GM19043 (cell line): ENCODE measurements around the gene MIAT.

Source experiments
- ATAC-seq: cut with Tn5 transposase; IDR thresholded peaks from one replicate; pipeline ENCODE4 v1.9.1; 2021; ENCODE audit warnings: low read depth; ENCODE audit not compliant: unreplicated experiment

Gene MIAT

GRCh38 chr22:26718905-26719304 is 61.5 kb downstream of the MIAT start:
- no peak for ATAC-seq

- no peak for ATAC-seq
Measured at GRCh38 chr22:26722159-26722558, 64.8 kb downstream of the MIAT start.

GRCh38 chr22:26724414-26724813 is 67.0 kb downstream of the MIAT start:
- no peak for ATAC-seq

- no peak for ATAC-seq
Measured at GRCh38 chr22:26725012-26725676, 67.8 kb downstream of the MIAT start.
